NCI-H128 (cell line): ENCODE measurements around the gene S100A3.
"Not testable (repeated sequence)": the region's sequence is repeated elsewhere in the genome, so short reads cannot be mapped to it uniquely, and the experiment has no call there.

Experiments
- DNase-seq: peaks from one replicate; lab custom pipeline; 2025; ENCODE audit not compliant: unreplicated experiment; lab: John Stamatoyannopoulos, UW

Gene S100A3, protein sequence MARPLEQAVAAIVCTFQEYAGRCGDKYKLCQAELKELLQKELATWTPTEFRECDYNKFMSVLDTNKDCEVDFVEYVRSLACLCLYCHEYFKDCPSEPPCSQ

DNA sequence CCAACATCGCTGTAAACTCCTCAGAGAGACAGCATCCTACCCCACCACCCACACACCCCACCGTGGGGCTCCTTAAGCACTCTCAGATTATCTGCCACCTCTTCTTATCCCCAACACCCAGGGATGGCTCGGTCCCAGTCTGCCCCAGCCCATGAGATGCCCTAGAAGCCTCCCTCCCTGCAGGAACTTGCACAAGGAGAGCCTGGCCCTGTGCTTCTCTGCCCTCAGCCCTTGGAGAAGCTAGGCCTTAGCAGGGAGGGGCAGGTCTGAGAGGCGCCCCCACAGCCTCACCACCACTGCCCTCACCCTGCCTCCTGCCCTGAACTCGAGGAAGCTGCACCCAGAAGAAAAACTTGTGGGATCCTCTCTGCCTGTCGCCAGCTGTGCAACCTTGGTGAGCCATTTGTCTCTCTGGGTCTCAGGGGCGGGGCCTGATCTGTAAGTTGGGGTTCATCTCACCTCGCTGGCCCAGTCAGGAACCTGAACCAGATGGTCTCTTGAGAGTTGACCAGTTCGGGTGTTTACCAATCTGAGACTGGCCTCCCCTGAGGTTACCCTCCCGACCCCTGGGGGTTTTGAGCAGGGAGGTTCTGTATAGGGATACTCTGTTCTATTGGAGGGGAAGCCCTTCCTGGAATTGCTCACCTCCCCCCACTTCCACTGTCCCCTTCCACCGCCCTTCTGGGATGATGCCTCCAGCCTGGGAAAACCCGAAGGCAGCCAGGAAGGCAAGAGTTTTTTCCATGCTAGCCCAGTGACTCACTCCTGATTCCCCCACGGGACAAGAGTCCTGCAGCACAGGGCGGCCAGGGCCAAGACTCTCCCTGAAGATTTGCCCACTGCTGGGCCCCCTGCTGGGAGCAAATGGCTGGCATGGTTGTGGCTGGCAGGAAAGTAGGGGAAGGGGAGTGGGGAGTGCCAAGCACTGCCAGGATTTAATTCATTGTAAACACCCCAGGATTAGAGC, at the start of gene S100A3:
TSS of gene S100A3 (minus strand) at position 537 of the 967 bp plus-strand sequence. CDS start 773 bp downstream, outside the sequence.
- no peak for DNase-seq

DNA sequence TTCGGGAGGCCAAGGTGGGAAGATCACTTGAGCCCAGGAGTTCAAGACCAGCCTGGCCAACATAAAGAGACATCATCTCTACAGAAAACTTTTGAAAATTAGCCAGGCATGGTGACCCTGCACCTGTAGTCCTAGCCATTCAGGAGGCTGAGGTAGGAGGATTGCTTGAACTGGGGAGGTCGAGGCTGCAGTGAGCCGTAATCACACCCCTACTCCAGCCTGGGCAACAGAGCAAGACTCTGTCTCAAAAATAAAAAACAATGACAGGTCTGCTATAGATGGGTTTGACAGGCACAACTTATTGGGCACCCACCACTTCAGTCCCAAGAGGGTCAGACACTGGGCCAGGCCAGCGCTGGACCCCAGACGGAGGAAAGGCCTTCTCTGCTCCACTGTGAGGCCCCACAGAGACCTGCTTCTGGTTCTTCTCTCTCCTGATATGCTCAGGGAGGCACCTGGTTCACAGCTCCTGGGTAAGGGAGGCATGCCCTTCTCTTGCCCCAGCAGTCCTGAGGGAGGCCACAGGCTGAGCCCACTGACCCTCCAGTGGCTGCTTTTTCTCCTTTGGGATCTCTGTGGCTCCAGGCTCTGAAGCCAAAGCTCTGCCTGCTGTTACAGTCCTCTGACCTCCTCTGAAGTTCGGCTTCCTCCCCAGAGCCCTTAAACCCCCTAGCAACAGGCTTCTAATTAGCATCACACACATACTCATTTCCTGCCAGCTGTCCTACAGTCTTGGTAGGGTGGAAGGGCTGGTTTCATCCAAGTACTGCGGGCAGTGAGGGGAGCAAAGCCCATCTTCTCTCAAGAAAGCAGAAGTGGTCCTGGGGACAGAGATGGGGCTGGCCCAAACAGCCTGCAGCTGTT, 49.5 kb upstream of the S100A3 start:
- DNase-seq = no peak

DNA sequence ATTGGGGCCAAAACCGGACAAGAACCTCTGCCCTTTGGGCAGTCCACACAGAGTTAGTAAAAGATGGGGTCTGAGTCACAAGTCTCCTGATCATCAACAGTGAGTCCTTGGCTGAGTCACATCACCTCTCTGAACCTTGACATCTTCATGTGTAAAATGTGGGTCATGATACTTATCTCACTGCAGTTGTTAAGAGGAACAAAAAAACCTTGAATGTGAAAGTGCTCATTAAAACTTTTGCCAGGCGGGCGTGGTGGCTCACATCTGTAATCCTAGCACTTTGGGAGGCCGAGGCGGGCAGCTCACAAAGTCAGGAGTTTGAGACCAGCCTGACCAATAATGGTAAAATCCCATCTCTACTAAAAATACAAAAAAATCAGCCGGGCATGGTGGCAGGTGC, 48.1 kb upstream of the S100A3 start:
- no peak for DNase-seq

DNA sequence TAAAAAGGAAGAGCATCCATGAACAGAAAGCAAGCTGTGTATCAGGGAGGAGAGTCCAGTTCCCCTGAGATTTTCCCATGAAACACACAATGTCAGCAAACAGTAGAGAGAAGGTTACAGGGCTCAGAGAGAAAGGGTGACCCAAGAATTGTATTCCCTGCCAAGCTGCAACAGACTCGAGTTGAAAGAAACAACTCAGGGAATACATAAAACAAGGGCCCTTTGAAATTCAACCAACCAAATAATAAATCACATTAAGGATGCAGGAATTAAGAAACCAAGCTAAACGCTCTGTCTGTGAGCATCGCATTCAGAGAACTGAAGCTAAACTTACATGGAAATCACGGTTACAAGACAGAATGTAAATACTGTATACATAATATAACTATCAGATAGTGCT, 43.7 kb upstream of the S100A3 start:
- no peak for DNase-seq

DNA sequence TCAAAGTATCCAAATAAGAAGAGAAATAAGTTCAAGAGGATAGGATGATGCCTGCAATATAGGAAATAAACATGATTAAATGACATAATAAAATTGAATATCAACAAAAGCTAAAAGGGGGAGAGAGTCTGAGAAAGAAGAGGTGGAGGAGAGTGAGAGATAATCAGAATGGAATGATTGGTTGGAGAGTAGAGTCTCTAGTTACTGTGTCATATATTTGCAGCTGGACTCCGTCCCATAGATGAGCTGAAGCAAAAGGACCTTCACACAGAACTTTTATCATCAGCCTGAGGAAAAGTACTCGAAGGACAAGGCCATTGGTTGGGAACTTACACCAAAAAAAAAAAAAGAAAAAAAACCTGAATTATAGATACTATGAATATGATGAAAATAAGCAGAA, 39.4 kb upstream of the S100A3 start:
- DNase-seq = no peak

DNA sequence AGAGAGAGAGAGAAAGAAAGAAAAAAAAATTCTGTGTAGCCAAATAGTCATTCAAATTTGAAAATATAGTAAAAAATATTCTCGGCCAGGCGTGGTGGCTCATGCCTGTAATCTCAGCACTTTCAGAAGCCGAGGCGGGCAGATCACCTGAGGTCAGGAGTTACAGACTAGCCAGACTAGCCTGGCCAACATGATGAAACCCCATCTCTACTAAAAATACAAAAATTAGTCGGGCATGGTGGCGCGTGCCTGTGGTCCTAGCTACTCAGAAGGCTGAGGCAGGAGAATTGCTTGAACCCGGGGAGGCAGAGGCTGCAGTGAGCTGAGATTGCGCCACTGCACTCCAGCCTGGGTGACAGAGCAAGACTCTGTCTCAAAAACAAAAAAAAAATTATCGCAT, 39.0 kb upstream of the S100A3 start:
- not testable (repeated sequence) for DNase-seq

DNA sequence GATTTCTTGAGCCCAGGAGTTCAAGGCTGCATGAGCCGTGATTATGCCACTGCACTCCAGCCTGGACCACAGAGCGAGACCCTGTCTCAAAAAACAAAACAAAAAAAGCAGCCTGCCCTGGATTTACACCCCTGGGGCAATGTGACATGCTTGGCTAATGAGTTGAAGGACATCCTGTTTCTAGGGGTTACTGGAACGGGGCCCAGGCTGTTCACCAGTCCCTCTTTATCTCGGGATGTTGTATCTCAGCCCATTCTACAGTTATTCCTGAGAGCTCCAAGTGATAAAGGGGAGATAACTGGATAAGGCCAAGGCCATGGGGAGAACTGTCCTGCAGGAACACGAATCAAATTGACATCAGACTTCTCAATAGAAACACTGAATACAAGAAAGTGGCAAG, 38.3 kb upstream of the S100A3 start:
- no peak for DNase-seq

DNA sequence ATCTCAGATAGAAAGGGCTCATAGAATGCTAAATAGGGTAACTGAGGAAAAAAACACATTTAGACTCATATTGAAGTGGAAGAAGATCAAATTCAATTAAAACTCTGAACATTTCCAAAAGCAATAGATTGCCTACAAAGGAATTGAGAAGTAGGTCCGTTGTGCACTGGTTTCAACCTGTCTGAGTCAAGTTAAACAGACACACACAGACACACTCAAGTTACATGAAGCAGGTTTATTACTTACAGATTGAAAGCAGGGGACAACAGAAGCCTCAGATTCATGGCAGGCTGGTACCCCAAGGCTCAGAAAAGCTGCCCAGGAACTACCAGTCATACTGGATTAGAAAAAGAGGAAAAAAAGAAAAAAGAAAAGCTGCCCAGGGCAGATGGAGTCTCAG, 37.3 kb upstream of the S100A3 start:
- DNase-seq = no peak

DNA sequence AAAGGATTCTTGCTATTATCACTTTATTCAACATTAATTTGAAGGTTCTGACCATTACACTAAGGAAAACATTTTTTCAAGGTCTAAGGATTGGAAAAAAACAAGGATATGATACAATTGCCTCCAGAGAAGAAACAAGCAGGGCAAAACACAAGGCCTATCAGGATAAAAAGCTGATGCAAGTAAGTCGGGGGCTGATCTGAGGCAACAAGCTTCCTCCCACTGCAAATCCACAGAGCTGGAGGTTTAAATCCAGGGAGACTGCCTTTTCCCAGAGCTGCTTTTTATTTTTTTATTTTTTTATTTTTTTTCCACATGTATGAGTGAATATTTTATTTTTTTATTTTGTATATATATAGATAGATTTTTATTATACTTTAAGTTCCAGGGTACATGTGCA, 35.9 kb upstream of the S100A3 start:
- no peak for DNase-seq

DNA sequence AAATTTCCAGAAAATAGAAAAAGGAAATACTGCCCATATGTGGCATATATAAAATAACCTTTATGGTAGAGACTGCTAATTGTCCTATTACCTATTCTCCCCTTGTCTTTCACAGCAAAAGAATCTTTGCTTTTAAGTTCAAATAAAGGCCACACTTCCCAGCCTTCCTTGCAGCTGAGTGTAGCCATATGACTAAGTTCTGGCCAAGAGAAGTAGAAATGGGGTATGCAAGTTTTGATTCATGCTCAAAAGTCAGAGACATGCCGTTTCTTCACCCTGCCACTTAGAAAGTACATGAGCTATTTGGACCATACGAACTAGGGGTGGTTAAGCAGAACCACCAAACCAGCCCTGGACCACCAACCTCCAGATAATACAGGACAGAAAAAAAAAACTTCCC, 34.9 kb upstream of the S100A3 start:
- DNase-seq = no peak

DNA sequence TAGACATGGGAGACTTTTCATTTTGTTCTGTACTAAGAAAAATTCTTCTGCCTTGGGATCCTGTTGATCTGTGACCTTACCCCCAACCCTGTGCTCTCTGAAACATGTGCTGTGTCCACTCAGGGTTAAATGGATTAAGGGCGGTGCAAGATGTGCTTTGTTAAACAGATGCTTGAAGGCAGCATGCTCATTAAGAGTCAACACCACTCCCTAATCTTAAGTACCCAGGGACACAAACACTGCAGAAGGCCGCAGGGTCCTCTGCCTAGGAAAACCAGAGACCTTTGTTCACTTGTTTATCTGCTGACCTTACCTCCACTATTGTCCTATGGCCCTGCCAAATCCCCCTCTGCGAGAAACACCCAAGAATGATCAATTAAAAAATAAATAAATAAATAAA, 34.5 kb upstream of the S100A3 start:
- DNase-seq = not testable (repeated sequence)

DNA sequence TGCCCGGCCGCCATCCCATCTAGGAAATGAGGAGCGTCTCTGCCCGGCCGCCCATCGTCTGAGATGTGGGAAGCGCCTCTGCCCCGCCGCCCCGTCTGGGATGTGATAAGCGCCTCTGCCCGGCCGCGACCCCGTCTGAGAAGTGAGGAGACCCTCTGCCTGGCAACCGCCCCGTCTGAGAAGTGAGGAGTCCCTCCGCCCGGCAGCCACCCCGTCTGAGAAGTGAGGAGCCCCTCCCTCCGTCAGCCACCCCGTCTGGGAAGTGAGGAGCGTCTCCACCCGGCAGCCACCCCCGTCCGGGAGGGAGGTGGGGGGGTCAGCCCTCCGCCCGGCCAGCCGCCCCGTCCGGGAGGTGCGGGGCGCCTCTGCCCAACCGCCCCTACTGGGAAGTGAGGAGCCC, 33.8 kb upstream of the S100A3 start:
- DNase-seq = not testable (repeated sequence)

DNA sequence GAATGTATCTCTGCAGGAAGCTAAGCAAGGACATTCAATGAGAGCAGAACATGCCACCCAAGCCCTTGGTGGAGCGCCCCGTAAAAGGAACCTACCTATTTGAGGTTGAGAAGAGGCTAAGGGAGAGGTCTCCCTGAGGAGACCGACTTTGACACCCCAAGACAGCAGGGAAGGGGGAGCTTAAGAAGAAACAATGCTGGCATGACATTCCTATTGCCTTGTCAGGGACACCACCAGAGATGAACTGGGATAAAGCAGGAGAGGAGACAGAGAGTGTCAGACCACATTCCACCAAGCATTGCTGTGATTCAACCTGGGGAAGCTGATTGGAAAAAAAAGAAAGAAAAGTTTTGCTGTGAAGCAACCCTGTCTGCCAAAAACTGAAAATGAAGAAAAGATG, 29.9 kb upstream of the S100A3 start:
- no peak for DNase-seq

DNA sequence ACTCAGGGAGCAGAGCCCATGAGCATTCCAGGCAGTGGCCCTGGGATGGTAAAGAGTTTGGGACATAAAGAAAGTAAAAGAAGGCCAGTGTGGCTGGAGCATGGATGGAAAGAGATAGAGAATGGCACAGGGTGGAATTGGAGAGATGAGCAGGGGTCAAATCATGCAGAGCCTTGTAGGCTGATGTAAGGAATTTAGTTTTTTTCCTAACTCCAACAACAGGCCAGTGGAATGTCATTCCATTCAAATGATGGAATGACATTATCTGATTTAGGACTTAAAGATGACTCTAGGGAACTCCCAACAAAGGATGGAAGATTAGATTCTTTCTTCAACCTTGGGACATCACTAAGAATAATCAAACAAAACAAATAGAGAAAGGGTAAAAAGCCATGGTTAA, 29.4 kb upstream of the S100A3 start:
- no peak for DNase-seq

DNA sequence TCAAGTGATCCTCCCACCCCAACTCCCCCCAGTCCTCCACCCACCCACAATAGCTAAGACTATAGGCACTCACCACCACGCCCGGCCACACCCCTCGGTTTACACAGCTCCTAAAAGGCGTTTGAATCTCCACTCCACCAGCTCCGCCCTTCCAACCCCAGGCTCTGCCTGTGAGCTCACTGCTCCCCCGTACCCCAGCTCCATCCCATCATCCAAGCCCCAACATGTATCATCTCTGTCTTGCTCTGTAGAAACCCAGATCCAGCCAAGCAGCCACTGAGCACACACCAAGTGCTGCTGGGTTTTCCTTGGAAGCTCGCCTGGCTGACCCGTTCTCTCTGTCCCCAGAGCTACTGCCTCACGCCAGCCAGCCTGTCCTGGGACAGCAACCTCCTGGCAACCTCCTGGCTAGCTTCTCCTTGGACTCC, 28.6 kb upstream of the S100A3 start:
- no peak for DNase-seq

DNA sequence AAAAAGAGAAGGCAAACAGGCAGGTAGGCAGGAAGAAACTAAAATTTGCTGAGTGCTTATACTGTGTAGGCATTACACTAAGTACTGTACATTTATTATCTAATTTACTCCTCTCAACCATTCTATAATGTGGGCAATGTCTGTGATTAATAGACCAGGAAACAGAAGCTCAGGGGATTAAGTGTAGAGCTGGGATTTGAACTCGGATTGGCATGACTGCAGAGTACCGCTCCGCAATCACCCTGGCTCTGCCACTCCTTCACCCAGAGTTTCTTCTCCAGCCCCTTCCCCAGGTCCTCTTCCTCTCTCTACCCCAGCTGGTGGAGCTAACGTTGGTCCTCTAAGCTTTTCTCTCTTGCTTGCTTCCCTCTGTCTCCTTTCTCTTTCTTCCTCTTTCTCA, 28.1 kb upstream of the S100A3 start:
- DNase-seq = no peak

DNA sequence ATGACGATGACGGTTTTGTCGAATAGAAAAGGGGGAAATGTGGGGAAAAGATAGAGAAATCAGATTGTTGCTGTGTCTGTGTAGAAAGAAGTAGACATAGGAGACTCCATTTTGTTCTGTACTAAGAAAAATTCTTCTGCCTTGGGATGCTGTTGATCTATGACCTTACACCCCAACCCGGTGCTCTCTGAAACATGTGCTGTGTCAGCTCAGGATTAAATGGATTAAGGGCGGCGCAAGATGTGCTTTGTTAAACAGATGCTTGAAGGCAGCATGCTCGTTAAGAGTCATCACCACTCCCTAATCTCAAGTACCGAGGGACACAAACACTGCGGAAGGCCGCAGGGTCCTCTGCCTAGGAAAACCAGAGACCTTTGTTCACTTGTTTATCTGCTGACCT, 26.4 kb upstream of the S100A3 start:
- DNase-seq = not testable (repeated sequence)

DNA sequence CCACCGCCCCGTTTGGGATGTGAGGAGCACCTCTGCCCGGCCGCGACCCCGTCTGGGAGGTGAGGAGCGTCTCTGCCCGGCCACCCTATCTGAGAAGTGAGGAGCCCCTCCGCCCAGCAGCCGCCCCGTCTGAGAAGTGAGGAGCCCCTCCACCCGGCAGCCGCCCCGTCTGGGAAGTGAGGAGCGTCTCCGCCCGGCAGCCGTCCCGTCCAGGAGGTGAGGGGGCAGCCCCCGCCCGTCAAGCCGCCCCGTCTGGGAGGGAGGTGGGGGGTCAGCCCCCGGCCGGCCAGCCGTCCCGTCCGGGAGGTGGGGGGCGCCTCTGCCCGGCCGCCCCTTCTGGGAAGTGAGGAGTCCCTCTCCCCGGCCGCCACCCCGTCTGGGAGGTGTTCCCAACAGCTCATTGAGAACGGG, 26.0 kb upstream of the S100A3 start:
- not testable (repeated sequence) for DNase-seq

DNA sequence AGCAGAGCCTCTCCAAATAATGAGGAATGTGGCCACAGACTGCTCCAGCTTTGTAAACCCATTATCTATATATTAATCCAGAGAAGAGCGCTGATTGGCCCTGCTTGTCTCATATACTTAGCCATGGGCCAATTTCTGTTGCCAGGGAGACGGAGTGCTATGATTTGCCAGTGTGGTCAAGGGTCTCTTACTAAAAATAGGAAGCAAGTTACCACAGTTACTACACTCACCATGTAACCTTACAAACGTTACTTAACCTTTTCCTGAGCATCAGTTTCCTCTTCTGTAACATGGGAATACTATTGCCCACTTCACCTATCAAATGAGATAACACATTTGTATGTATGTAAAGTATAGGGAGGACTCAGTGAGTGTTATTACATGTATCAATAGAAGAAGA, 24.3 kb upstream of the S100A3 start:
- no peak for DNase-seq

DNA sequence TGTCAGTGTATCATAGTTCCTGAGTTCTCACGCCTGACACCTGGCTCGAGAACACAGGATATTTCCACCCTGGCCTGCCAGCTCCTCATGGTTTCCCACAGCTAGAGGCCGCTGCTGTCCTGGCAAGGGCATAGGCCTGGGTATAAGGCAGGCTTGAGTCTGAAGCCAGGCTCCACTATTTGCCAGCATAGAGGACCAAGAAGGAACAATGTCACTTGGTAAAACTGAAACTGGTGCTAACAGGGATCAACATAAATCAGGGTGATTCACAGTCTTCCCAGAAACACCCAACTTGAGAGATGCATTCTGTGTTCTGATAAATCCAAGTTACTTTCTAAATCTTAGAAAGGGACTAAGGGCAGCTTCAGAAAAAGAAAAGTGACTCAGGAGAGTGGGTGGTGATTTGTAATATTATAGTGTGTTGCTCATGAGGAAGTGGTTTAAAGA, 23.5 kb upstream of the S100A3 start:
- DNase-seq = peak; percentile 46

DNA sequence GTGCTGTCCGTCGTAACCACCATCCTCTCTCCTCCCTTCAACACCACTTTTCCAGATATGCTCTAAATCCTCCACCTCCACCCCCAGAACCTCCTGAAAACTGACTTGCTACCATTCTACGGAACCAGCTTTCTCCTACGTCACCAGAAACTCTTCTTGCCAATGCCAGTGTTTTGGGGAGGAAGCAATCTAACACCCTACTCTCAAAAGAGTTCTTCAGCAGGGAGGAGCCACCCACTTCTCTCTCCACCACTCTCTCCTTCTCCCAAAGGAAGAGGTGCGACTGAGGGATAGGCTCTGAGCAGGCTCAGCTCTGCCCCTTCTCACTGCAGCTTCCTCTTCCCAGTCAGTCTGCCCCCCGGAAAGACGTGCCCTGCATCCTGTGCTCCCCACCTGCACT, 22.6 kb upstream of the S100A3 start:
- DNase-seq = no peak

DNA sequence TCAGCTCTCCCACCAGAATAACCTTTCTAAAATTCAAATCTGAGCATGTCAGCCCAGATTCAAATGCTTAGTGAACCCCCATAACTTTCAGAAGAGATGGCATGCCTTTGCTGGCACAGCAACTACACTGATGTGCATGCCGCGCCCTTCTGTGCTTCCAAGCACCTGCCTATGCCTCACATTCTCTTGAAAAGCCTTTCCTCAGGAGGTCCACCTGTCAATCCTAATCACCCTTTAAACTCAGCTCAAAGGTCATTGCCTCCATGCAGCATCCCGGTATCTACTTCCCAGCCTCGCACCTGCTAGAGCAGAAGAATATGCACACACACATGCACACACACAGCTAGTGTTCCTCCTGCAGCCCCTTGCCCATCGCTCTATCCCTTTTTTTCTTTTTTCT, 21.8 kb upstream of the S100A3 start:
- no peak for DNase-seq
